ENCODE measurements around the gene AUTS2. TPM values are rescaled to one million over a fixed set of nuclear protein-coding genes. Genes with fewer than 3 reads are reported as not detected.

Gene AUTS2
- total RNA-seq, 5 donors from 2014 or later (not counting 1 experiment from before 2014, with no cell fraction given) = 10.6 to 66.2 (median 37.6) TPM

DNA sequence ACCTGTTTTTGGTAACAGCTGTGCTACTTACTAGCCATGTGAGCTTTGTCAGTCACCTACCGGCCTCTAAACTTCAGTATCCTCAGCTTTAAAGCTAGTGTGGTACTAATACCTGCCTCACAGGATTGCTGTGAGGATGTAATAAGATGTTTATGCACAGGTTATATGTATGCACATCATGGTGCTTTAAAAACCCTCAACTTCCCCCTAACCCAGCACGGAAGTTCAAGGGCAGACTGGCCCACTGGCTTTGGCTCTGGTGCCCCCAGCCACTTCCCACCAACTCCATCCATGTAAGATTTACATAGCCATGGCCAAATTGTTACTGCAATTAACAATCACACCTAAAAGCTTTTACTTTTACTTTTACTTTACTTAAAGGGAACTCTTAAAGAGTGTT is 857.6 kb downstream of the AUTS2 start:
- no peak for ATAC-seq (replicated peaks in 1 of 4)
- peak overlapping the region in 1 of 3 donors; percentile 47 for H3K4me3 Mint-ChIP-seq
- no peaks in the 10 kb centered on the region for H3K9me3 Mint-ChIP-seq
- H3K36me3 Mint-ChIP-seq = no peaks in the 10 kb centered on the region
- CTCF ChIA-PET = no interaction called here
- H3K9me3 ChIP-seq = no peaks in the 10 kb centered on the region
- no peak overlapping the region for H3K27ac ChIP-seq (ENCODE audit: low read length)
- peaks cover 24 to 33% of the 10 kb centered on the region in 2 experiments for H3K4me1 ChIP-seq (ENCODE audit: control insufficient read depth in 1 of 2, extremely low read depth in 1 of 2, insufficient read depth in 2 of 2, low read length in 2 of 2)
- no peaks in the 10 kb centered on the region for H3K36me3 ChIP-seq (ENCODE audit: control insufficient read depth in 2 of 2, extremely low read depth in 1 of 2, insufficient read depth in 1 of 2, low read length in 1 of 2)
- H3K4me1 Mint-ChIP-seq = peaks cover 29 to 36% (median 30%) of the 10 kb centered on the region in 3 donors
- POLR2A ChIA-PET = interaction anchor here in 1 of 2 donors (0.7 kb wide), 1 partner anchor 192 kb away, joined by 3 read pairs; no protein-coding TSS in a partner anchor
- H3K27ac Mint-ChIP-seq = peak overlapping the region in 1 of 2 donors; percentile 84
- H3K27me3 Mint-ChIP-seq = no peaks in the 10 kb centered on the region
- WGBS (ENCODE audit: insufficient coverage) = 83% methylated on average over 1 of the region's 2 CpGs
- no peaks in the 10 kb centered on the region for H3K27me3 ChIP-seq (replicated peaks in 1 of 2; ENCODE audit: control insufficient read depth in 2 of 2, extremely low read depth in 1 of 2, insufficient read depth in 2 of 2, low read length in 1 of 2)
- H3K4me3 ChIP-seq (ENCODE audit: control insufficient read depth in 1 of 2, extremely low read depth in 1 of 2, low read length in 1 of 2) = no peak overlapping the region
- no peak for DNase-seq

DNA sequence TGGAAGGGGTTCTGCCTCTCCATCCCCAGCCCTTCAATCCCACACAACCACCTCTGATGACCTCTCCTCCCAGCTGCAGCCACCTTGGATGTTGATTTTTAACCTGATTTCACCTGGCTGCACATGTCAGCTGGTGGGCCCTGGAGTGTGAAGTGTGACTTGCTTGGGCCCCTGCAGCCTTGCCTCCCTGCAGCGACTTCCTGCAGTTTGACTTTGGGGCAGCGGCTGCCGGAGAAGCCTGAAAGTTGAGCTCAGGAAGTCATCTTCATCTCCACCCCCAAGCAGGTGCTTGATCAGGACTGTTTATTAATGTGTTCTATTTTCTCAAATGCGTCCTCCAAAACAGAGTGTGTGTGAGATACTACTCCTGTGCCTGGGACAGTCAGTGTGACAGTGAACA is 858.4 kb downstream of the AUTS2 start:
- peaks cover 29 to 36% (median 30%) of the 10 kb centered on the region in 3 donors for H3K4me1 Mint-ChIP-seq
- Histone ChIP-seq H3K9me3 (no peaks in the 10 kb centered on the region), H3K27me3 (replicated peaks in 1 of 2; ENCODE audit: control insufficient read depth in 2 of 2, extremely low read depth in 1 of 2, insufficient read depth in 2 of 2, low read length in 1 of 2) (no peaks in the 10 kb centered on the region), H3K36me3 (ENCODE audit: control insufficient read depth in 2 of 2, extremely low read depth in 1 of 2, insufficient read depth in 1 of 2, low read length in 1 of 2) (no peaks in the 10 kb centered on the region), H3K4me3 (ENCODE audit: control insufficient read depth in 1 of 2, extremely low read depth in 1 of 2, low read length in 1 of 2) (no peak overlapping the region), H3K4me1 (ENCODE audit: control insufficient read depth in 1 of 2, extremely low read depth in 1 of 2, insufficient read depth in 2 of 2, low read length in 2 of 2) (peaks cover 24 to 33% of the 10 kb centered on the region in 2 experiments), H3K27ac (ENCODE audit: low read length) (no peak overlapping the region)
- no peaks in the 10 kb centered on the region for H3K36me3 Mint-ChIP-seq
- H3K27ac Mint-ChIP-seq = peak overlapping the region in 1 of 2 donors; percentile 84
- ChIA-PET POLR2A (interaction anchor here in 1 of 2 donors (0.7 kb wide), 1 partner anchor 191 kb away, joined by 3 read pairs; no protein-coding TSS in a partner anchor), CTCF (no interaction called here)
- ATAC-seq (replicated peaks in 1 of 4) (peak; percentile 12 to 68 (median 39)), DNase-seq (peak in 10 of 35 experiments; percentile 1 to 24 (median 6))
- no peaks in the 10 kb centered on the region for H3K27me3 Mint-ChIP-seq
- H3K9me3 Mint-ChIP-seq = no peaks in the 10 kb centered on the region
- 20% methylated on average over 1 of the region's 4 CpGs for WGBS (ENCODE audit: insufficient coverage)
- peak overlapping the region in 1 of 3 donors; percentile 47 for H3K4me3 Mint-ChIP-seq

DNA sequence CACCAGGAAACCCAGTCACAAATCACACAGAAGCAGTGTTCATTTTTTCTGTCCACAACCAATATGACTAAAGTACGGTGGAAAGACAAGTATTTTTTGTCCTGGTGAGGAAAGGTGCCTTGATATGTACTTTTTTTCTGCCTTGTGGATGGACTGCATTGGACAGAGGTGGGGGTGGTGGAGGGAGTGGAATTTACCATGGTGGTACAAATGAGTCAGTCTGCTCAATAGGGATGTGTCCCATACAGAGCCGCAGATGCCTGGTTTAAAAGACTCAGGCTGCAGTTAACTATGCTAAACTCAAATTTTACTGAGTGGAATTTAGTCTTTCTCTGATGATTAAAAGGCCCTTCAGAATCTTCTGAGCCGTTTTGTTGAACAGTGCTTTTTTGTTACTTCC is 859.2 kb downstream of the AUTS2 start:
- no peaks in the 10 kb centered on the region for H3K27me3 Mint-ChIP-seq
- no peaks in the 10 kb centered on the region for H3K27me3 ChIP-seq (replicated peaks in 1 of 2; ENCODE audit: control insufficient read depth in 2 of 2, extremely low read depth in 1 of 2, insufficient read depth in 2 of 2, low read length in 1 of 2)
- ChIA-PET POLR2A (no interaction called here), CTCF (no interaction called here)
- H3K36me3 Mint-ChIP-seq = no peaks in the 10 kb centered on the region
- H3K4me3 Mint-ChIP-seq = peak overlapping the region in 1 of 3 donors; percentile 47
- 94% methylated on average over 2 of the region's 3 CpGs for WGBS (ENCODE audit: insufficient coverage)
- H3K9me3 ChIP-seq = no peaks in the 10 kb centered on the region
- H3K27ac ChIP-seq (ENCODE audit: low read length) = no peak overlapping the region
- H3K4me1 Mint-ChIP-seq = peaks cover 29 to 36% (median 30%) of the 10 kb centered on the region in 3 donors
- peak overlapping the region in 1 of 2 donors; percentile 56 for H3K27ac Mint-ChIP-seq
- DNase-seq = no peak
- no peaks in the 10 kb centered on the region for H3K9me3 Mint-ChIP-seq
- H3K36me3 ChIP-seq (ENCODE audit: control insufficient read depth in 2 of 2, extremely low read depth in 1 of 2, insufficient read depth in 1 of 2, low read length in 1 of 2) = no peaks in the 10 kb centered on the region
- H3K4me3 ChIP-seq (ENCODE audit: control insufficient read depth in 1 of 2, extremely low read depth in 1 of 2, low read length in 1 of 2) = no peak overlapping the region
- ATAC-seq (replicated peaks in 1 of 4) = no peak
- peaks cover 24 to 33% of the 10 kb centered on the region in 2 experiments for H3K4me1 ChIP-seq (ENCODE audit: control insufficient read depth in 1 of 2, extremely low read depth in 1 of 2, insufficient read depth in 2 of 2, low read length in 2 of 2)

DNA sequence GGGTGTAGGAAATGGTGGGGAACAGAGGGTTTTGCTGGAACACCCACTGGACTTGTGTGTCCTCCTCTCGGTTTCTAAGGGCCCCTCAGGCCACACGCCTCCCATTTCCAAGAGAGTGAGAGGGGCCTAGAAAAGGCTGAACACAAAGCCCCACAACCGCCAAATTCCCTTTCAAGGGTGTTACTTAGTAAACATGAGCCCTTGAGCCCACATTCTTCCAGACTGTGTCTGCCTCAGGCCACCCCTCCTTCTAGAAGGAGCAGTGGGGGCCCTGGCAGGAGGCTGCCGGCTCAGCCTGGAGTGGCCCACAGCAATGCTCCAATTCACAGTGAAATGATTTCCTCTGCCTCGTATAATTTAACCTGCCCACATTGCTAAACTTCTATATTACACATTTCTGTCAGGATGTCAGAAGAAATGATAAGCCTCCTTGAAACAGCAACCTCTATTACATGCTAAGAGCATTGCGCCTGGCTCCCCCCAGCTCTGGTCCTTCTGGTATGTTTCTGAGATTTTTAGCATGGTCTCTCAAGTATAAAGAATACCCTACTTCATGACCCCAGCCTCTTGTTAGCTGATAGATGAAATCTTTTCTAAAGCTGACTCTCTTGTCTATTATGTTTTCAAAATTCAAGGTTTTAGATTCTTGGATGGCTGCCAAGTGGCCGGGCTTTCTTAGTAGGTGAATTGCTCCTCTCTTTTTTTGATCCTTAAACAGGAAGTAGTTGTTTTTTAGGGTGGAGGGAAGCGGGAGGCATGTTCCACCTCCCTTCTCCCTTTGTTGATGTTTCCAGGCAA is 859.8 kb downstream of the AUTS2 start:
- H3K9me3 ChIP-seq = no peaks in the 10 kb centered on the region
- ATAC-seq (replicated peaks in 1 of 4) (peak in 1 of 4 experiments; percentile 23), DNase-seq (no peak)
- CTCF ChIA-PET = no interaction called here
- no peak overlapping the region for H3K4me3 ChIP-seq (ENCODE audit: control insufficient read depth in 1 of 2, extremely low read depth in 1 of 2, low read length in 1 of 2)
- POLR2A ChIA-PET = interaction anchor here in 1 of 2 donors (0.6 kb wide), 1 partner anchor 319 kb away, joined by 3 read pairs; no protein-coding TSS in a partner anchor
- peak overlapping the region in 1 of 2 donors; percentile 56 for H3K27ac Mint-ChIP-seq
- no peak overlapping the region for H3K27ac ChIP-seq (ENCODE audit: low read length)
- H3K36me3 Mint-ChIP-seq = no peaks in the 10 kb centered on the region
- no peaks in the 10 kb centered on the region for H3K27me3 ChIP-seq (replicated peaks in 1 of 2; ENCODE audit: control insufficient read depth in 2 of 2, extremely low read depth in 1 of 2, insufficient read depth in 2 of 2, low read length in 1 of 2)
- H3K36me3 ChIP-seq (ENCODE audit: control insufficient read depth in 2 of 2, extremely low read depth in 1 of 2, insufficient read depth in 1 of 2, low read length in 1 of 2) = no peaks in the 10 kb centered on the region
- H3K9me3 Mint-ChIP-seq = no peaks in the 10 kb centered on the region
- H3K4me1 Mint-ChIP-seq = peaks cover 29 to 36% (median 30%) of the 10 kb centered on the region in 3 donors
- WGBS (ENCODE audit: insufficient coverage) = 78% methylated on average over 4 of the region's 8 CpGs
- H3K4me1 ChIP-seq (ENCODE audit: control insufficient read depth in 1 of 2, extremely low read depth in 1 of 2, insufficient read depth in 2 of 2, low read length in 2 of 2) = peaks cover 24 to 33% of the 10 kb centered on the region in 2 experiments
- peak overlapping the region in 1 of 3 donors; percentile 9 for H3K4me3 Mint-ChIP-seq
- H3K27me3 Mint-ChIP-seq = no peaks in the 10 kb centered on the region

DNA sequence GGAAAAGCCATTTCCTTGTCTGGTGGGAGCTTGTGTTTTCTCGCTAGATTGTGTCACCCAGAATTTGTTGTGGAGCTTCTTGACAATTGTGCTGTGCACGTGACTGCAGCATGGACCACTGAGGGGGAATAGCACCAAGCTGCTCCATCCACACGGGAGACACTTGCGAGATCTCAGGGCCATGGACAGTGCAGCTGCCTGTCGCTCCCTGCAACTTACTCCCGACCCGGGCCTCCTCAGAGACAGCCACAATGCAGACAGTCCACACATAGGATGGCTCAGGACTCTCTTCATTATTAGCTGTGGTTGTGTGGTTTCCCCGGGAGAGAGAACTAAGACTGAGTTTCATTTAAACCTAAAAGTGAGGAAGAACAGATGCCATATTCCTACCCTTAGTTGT is 860.5 kb downstream of the AUTS2 start:
- H3K9me3 ChIP-seq = no peaks in the 10 kb centered on the region
- H3K36me3 ChIP-seq (ENCODE audit: control insufficient read depth in 2 of 2, extremely low read depth in 1 of 2, insufficient read depth in 1 of 2, low read length in 1 of 2) = no peaks in the 10 kb centered on the region
- Mint-ChIP-seq H3K27ac (no peak overlapping the region), H3K27me3 (no peaks in the 10 kb centered on the region), H3K4me1 (peaks cover 29 to 36% (median 30%) of the 10 kb centered on the region in 3 donors), H3K36me3 (no peaks in the 10 kb centered on the region), H3K9me3 (no peaks in the 10 kb centered on the region), H3K4me3 (peak overlapping the region in 1 of 3 donors; percentile 6)
- CTCF ChIA-PET = no interaction called here
- ATAC-seq (replicated peaks in 1 of 4) (no peak), DNase-seq (no peak)
- no peak overlapping the region for H3K4me3 ChIP-seq (ENCODE audit: control insufficient read depth in 1 of 2, extremely low read depth in 1 of 2, low read length in 1 of 2)
- H3K27me3 ChIP-seq (replicated peaks in 1 of 2; ENCODE audit: control insufficient read depth in 2 of 2, extremely low read depth in 1 of 2, insufficient read depth in 2 of 2, low read length in 1 of 2) = no peaks in the 10 kb centered on the region
- POLR2A ChIA-PET = no interaction called here
- peaks cover 24 to 33% of the 10 kb centered on the region in 2 experiments for H3K4me1 ChIP-seq (ENCODE audit: control insufficient read depth in 1 of 2, extremely low read depth in 1 of 2, insufficient read depth in 2 of 2, low read length in 2 of 2)
- H3K27ac ChIP-seq (ENCODE audit: low read length) = no peak overlapping the region
- 100% methylated on average over 3 of the region's 8 CpGs for WGBS (ENCODE audit: insufficient coverage)

DNA sequence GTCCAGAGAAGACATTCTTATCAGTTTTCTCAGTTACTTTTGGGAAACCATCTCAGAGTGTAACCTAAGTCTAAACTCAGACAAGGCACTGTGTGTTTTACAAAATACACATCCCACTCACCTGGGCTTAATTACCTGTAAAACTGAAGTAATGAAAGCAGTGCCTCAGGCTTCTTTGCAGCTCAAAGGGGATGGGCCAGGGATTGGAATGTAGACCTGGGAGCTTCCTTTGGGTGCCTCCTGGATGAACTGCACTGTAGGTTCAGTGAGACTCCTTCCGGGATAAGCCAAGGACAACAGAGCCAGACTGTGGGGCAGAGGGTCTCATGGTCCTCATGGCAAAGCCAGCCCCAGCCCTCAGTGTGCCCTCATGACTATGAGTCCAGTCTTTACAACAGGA is 861.3 kb downstream of the AUTS2 start:
- no peak overlapping the region for H3K27ac ChIP-seq (ENCODE audit: low read length)
- H3K9me3 ChIP-seq = no peaks in the 10 kb centered on the region
- H3K27me3 Mint-ChIP-seq = no peaks in the 10 kb centered on the region
- DNase-seq (no peak), ATAC-seq (replicated peaks in 1 of 4) (no peak)
- H3K36me3 Mint-ChIP-seq = no peaks in the 10 kb centered on the region
- no peaks in the 10 kb centered on the region for H3K9me3 Mint-ChIP-seq
- no peaks in the 10 kb centered on the region for H3K27me3 ChIP-seq (replicated peaks in 1 of 2; ENCODE audit: control insufficient read depth in 2 of 2, extremely low read depth in 1 of 2, insufficient read depth in 2 of 2, low read length in 1 of 2)
- WGBS (ENCODE audit: insufficient coverage) = 100% methylated on average over 1 of the region's 1 CpG
- no peak overlapping the region for H3K27ac Mint-ChIP-seq
- no peak overlapping the region for H3K4me3 ChIP-seq (ENCODE audit: control insufficient read depth in 1 of 2, extremely low read depth in 1 of 2, low read length in 1 of 2)
- H3K4me1 Mint-ChIP-seq = peaks cover 29 to 36% (median 30%) of the 10 kb centered on the region in 3 donors
- H3K36me3 ChIP-seq (ENCODE audit: control insufficient read depth in 2 of 2, extremely low read depth in 1 of 2, insufficient read depth in 1 of 2, low read length in 1 of 2) = no peaks in the 10 kb centered on the region
- ChIA-PET POLR2A (no interaction called here), CTCF (interaction anchor here in 1 of 2 donors (0.5 to 0.6 kb wide), 2 partner anchors 276 to 367 kb away, joined by 3 to 7 read pairs; no protein-coding TSS in a partner anchor)
- H3K4me1 ChIP-seq (ENCODE audit: control insufficient read depth in 1 of 2, extremely low read depth in 1 of 2, insufficient read depth in 2 of 2, low read length in 2 of 2) = peaks cover 24 to 33% of the 10 kb centered on the region in 2 experiments
- H3K4me3 Mint-ChIP-seq = no peak overlapping the region

Data from T-cell (primary cell).